ENCODE data around the gene IDH1.

DNA sequence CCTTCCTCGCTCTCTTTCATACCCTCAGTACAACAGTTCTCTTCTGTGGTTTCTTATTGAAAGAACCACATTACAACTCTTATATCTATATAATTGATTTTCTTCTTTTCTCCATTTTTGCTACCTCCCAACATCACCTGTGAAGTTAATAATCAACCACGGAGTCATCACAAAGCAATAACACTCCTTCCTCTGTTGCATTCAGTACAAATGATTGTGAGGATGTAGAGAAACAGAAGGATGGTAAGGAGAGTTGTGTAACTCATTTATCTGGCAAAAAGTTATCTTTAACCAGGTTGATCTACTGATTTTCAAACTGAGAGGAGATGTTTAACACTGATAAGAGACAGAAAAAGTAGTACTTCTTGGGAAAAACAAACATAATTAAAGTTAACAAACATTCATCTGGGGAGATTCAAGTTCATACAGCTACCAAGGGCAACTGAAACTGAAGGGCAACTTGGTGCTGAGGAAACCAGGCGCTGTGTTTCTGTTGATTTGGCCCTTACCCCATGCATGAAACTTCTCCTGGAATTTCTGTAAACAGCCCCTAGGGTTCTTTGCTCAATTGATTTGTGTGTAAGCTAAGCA lies 14.2 kb downstream of the IDH1 start:
- TF ChIP-seq, protein P1, sequence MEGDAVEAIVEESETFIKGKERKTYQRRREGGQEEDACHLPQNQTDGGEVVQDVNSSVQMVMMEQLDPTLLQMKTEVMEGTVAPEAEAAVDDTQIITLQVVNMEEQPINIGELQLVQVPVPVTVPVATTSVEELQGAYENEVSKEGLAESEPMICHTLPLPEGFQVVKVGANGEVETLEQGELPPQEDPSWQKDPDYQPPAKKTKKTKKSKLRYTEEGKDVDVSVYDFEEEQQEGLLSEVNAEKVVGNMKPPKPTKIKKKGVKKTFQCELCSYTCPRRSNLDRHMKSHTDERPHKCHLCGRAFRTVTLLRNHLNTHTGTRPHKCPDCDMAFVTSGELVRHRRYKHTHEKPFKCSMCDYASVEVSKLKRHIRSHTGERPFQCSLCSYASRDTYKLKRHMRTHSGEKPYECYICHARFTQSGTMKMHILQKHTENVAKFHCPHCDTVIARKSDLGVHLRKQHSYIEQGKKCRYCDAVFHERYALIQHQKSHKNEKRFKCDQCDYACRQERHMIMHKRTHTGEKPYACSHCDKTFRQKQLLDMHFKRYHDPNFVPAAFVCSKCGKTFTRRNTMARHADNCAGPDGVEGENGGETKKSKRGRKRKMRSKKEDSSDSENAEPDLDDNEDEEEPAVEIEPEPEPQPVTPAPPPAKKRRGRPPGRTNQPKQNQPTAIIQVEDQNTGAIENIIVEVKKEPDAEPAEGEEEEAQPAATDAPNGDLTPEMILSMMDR (IDR thresholded peaks at IDR 0.05), result no peak
- no peak for TF ChIP-seq POLR2AphosphoS5 (IDR thresholded peaks at IDR 0.05)
- no peak for TF ChIP-seq POLR2A (IDR thresholded peaks at IDR 0.05)

Data from prostate gland (tissue), 2 donors.